Activated CD4-positive, alpha-beta memory T cell treated with anti-CD3 and anti-CD28 coated beads for 36 hours (primary cell): ENCODE data around the gene LPCAT2. TPM values are rescaled to one million over a fixed set of nuclear protein-coding genes. Genes with fewer than 3 reads are reported as not detected.

Source experiments
- CTCF ChIA-PET: fragments of 350-600 bp; sonication (Branson Sonifier 250); formaldehyde crosslinking; loops from one replicate; lab custom pipeline; 2021; ENCODE audit warnings: antibody characterized with exemption, inconsistent platforms; lab: Charles Lee
- POLR2A ChIA-PET: fragments of 350-600 bp; sonication (Branson Sonifier 250); formaldehyde crosslinking; loops from one replicate; lab custom pipeline; 2021; ENCODE audit warnings: antibody characterized with exemption; lab: Charles Lee
- DNase-seq: peaks from one replicate; pipeline ENCODE4 v3.0.0-alpha.2; 2020
- H3K27ac Mint-ChIP-seq: one replicate; pipeline ENCODE4 v1.8.0; 2021; ENCODE audit warnings: mixed read lengths
- H3K27me3 Mint-ChIP-seq: one replicate; pipeline ENCODE4 v1.8.0; 2021; ENCODE audit warnings: mixed read lengths
- H3K36me3 Mint-ChIP-seq: one replicate; pipeline ENCODE4 v1.8.0; 2021; ENCODE audit warnings: mixed read lengths
- H3K4me1 Mint-ChIP-seq: one replicate; pipeline ENCODE4 v1.8.0; 2021; ENCODE audit warnings: low read depth, mixed read lengths
- H3K4me3 Mint-ChIP-seq: one replicate; pipeline ENCODE4 v1.8.0; 2021; ENCODE audit warnings: mild to moderate bottlenecking, mixed read lengths
- H3K9me3 Mint-ChIP-seq: one replicate; pipeline ENCODE4 v1.8.0; 2021; ENCODE audit warnings: mixed read lengths
- intact Hi-C: fragments of 100-400 bp; cut with micrococcal nuclease; formaldehyde crosslinking; loops from one replicate; pipeline ENCODE4 v1.15.1; 2023
- total RNA-seq, 2 experiments: library from RNA; stranded (reverse); gene quantifications; one replicate each; pipeline ENCODE4 v1.2.3, GENCODE V29; 2021

The LPCAT2 gene
- total RNA-seq, 2 experiments from 2014 or later: 0.12 to 0.40 TPM

DNA sequence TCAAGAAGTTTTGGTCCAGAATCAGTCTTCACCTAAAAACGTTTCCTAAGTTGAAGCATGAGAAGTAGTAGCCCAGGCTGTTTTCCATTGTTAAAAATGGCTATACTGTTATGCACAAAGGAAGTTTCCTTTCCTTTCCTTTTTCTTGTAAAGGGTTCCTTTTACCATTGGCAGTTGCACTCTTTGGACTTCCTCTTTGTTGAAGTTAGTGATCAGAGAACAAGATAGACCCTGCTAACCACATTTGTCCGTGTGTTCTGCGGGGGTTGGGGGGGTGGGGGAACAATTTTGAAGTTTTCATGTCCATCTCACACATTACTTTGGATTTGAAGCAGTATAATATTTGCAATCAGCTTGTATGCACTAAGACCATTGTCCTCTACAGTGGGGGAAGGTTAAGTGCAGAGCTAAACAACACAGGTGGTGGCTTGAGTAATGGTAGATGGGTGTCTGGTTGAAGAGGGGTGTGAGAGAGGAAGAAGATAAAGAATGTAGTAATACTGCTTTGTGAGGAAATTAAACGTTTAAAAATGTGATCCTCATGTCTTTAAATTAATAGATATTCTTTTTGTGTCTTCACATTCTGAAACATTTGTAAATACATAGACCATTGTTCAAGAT lies 1.4 kb downstream of the LPCAT2 start:
- CTCF ChIA-PET: no interaction called here
- H3K4me1 Mint-ChIP-seq: peaks cover 5% of the 10 kb centered on the region
- H3K36me3 Mint-ChIP-seq: peaks cover 6% of the 10 kb centered on the region
- no peak for DNase-seq
- POLR2A ChIA-PET: no interaction called here
- peaks cover 12% of the 10 kb centered on the region for H3K9me3 Mint-ChIP-seq
- H3K27ac Mint-ChIP-seq: no peak overlapping the region
- H3K4me3 Mint-ChIP-seq: no peak overlapping the region
- intact Hi-C loops: no loop called here
- H3K27me3 Mint-ChIP-seq: peaks cover 49% of the 10 kb centered on the region

DNA sequence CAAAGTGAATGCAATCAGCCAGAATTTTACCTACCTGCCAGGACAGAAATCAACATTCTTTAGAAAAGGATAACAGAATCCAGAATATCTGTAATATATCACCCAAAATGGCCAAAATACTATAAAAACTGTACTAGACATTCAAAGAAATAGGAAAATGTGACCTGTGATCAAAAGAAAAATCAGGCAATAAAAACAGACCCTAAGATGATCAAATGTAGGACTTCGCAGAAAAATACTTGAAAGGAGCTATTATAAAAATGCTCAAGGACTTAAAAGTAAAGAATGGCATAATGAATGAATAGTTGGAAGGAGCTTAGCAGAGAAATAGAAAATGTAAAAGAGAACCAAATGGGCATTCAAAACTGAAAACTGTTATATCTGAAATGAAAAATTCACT lies 4.1 kb downstream of the LPCAT2 start:
- Mint-ChIP-seq H3K36me3 (peaks cover 6% of the 10 kb centered on the region), H3K4me1 (peaks cover 5% of the 10 kb centered on the region), H3K27me3 (peaks cover 38% of the 10 kb centered on the region), H3K4me3 (no peak overlapping the region), H3K27ac (no peak overlapping the region), H3K9me3 (peaks cover 12% of the 10 kb centered on the region)
- intact Hi-C loops: no loop called here
- no peak for DNase-seq
- ChIA-PET POLR2A (no interaction called here), CTCF (no interaction called here)

DNA sequence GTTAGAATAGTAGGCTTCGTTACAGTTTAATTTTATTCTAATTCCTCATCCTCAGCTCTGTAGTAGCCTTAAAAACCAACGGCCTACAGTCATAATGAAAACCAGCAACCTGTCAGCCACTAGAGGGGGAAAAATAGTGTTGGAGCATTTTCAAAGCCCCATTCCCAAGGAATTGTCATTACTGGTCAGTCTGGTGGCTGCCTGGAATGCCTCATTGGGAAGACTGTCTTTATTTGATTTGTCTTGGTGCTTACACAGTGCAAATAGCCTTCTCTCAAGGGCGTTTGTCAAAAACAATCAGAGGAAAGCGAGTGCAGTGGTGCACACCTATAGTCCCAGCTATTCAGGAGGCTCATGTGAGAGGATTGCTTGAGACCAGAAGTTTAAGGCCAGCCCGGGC lies 4.7 kb downstream of the LPCAT2 start:
- Mint-ChIP-seq H3K4me1 (peaks cover 5% of the 10 kb centered on the region), H3K27ac (no peak overlapping the region), H3K4me3 (no peak overlapping the region), H3K9me3 (peaks cover 12% of the 10 kb centered on the region), H3K27me3 (peaks cover 33% of the 10 kb centered on the region), H3K36me3 (peaks cover 6% of the 10 kb centered on the region)
- POLR2A ChIA-PET: no interaction called here
- CTCF ChIA-PET: interaction anchor here (1.0 kb wide), 1 partner anchor 48 kb away, joined by 3 read pairs; no protein-coding TSS in a partner anchor
- intact Hi-C loops: no loop called here
- no peak for DNase-seq

DNA sequence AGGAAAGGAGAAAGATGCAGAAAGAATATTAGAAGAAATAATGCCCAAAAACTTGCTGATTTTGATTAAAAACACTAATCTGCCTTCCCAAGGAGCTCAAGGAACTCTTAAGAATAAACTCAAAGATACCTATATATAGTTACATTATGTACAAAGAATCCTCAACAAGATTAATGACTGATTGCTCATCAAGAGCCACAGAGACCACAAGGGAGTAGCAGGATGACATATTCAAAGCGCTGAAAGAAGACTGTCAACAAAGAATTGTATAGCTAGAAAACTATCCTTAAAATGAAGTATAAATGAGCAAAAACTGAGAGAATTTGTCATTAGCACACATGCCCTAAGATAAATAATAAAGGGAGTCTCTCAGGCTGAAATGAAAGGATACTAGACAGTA lies 6.2 kb downstream of the LPCAT2 start:
- peaks cover 6% of the 10 kb centered on the region for H3K36me3 Mint-ChIP-seq
- H3K27ac Mint-ChIP-seq: no peak overlapping the region
- peaks cover 21% of the 10 kb centered on the region for H3K27me3 Mint-ChIP-seq
- ChIA-PET POLR2A (no interaction called here), CTCF (interaction anchor here (0.7 to 1.7 kb wide), 2 partner anchors 50 to 610 kb away, joined by 3 to 10 read pairs; no protein-coding TSS in a partner anchor)
- intact Hi-C loops: no loop called here
- no peaks in the 10 kb centered on the region for H3K4me1 Mint-ChIP-seq
- no peak for DNase-seq
- no peak overlapping the region for H3K4me3 Mint-ChIP-seq
- peaks cover 12% of the 10 kb centered on the region for H3K9me3 Mint-ChIP-seq

DNA sequence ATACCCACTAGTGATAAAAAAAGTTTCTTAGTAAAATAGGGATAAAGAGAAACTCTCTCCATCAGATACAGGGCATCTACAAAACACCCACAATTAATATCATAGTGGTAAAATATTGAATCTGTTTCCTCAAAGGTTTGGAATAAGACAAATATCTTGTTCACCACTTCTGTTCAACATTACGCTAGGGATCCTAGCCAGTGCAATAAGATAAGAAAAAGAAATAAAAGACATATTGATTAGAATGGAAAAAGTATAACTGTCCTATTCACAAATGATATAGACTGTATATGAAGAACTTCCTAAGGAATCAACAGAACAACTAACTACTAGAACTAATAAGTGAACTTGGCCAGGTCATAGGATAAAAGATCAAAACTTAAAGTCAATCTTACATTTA lies 12.9 kb downstream of the LPCAT2 start:
- no peaks in the 10 kb centered on the region for H3K4me1 Mint-ChIP-seq
- ChIA-PET CTCF (no interaction called here), POLR2A (no interaction called here)
- no peak for DNase-seq
- no peaks in the 10 kb centered on the region for H3K36me3 Mint-ChIP-seq
- no peak overlapping the region for H3K4me3 Mint-ChIP-seq
- no peaks in the 10 kb centered on the region for H3K27me3 Mint-ChIP-seq
- H3K27ac Mint-ChIP-seq: no peak overlapping the region
- intact Hi-C loops: no loop called here
- H3K9me3 Mint-ChIP-seq: peaks cover 6% of the 10 kb centered on the region

DNA sequence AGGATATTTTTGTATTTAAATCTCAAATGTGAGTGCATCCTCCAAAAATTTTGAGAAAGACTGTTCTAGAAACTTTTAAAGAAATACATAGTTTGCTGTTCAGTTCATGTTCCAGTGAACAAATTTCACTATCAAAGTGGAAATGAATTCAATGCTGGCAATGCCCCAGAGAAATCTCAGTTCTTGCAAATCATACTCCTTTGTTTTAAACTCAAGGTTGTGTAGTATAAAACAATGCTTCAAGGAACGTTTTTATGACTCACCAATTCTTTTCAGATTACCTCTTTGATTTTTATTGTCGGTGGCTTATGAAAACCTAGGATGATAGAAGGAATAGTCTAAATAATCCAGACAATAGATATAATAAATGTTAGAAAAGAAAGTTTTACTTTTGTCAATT lies 17.6 kb downstream of the LPCAT2 start:
- ChIA-PET CTCF (interaction anchor here (2.2 kb wide), 1 partner anchor 61 kb away, joined by 12 read pairs; no protein-coding TSS in a partner anchor), POLR2A (no interaction called here)
- H3K9me3 Mint-ChIP-seq: peaks cover 6% of the 10 kb centered on the region
- no peak for DNase-seq
- no peaks in the 10 kb centered on the region for H3K36me3 Mint-ChIP-seq
- intact Hi-C loops: no loop called here
- H3K4me3 Mint-ChIP-seq: no peak overlapping the region
- H3K4me1 Mint-ChIP-seq: no peaks in the 10 kb centered on the region
- no peak overlapping the region for H3K27ac Mint-ChIP-seq
- H3K27me3 Mint-ChIP-seq: peaks cover 2% of the 10 kb centered on the region

DNA sequence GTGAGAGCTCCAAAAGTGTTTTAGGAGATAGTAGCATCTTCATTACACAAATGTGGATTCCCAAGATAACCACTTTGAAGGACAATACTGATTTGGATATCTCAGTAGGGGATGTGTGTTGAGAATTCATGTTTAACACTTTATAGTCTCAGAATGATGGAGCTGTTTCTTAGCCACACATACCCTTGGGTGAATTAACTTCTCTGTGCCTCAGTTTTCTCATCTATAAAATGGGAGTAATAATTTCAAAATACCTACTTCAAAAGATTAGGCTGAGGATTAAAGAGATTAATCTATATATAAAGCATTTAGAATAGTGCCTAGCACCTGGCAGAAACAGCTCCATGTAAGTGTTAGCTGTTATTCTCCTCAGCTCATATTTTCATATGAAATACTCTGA lies 19.0 kb downstream of the LPCAT2 start:
- no peaks in the 10 kb centered on the region for H3K4me1 Mint-ChIP-seq
- peaks cover 4% of the 10 kb centered on the region for H3K27me3 Mint-ChIP-seq
- H3K27ac Mint-ChIP-seq: no peak overlapping the region
- ChIA-PET POLR2A (no interaction called here), CTCF (interaction anchor here (2.2 kb wide), 1 partner anchor 63 kb away, joined by 12 read pairs; no protein-coding TSS in a partner anchor)
- DNase-seq: no peak
- no peaks in the 10 kb centered on the region for H3K36me3 Mint-ChIP-seq
- intact Hi-C loops: no loop called here
- H3K9me3 Mint-ChIP-seq: no peaks in the 10 kb centered on the region
- H3K4me3 Mint-ChIP-seq: no peak overlapping the region

DNA sequence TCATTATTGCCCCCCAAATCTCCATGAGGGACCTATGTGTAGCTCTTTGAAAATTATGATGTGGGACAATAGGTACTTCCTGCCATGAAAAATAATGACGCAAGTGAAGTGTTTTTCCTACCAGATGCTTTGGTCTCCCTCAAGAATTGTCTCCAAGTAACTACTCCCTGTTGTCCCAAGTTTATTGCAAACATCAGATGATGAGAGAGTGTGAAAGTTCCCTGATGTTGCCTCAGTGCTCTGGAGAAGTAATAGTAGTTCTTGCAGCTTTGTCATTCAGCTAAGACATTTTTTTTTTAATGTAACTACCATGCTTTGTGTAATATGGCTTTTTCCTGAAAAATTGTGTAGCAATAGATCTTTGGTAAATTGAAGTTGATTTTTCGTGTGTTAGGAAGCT lies 20.1 kb downstream of the LPCAT2 start:
- DNase-seq: no peak
- no peaks in the 10 kb centered on the region for H3K9me3 Mint-ChIP-seq
- peaks cover 4% of the 10 kb centered on the region for H3K27me3 Mint-ChIP-seq
- H3K4me3 Mint-ChIP-seq: no peak overlapping the region
- POLR2A ChIA-PET: no interaction called here
- H3K27ac Mint-ChIP-seq: no peak overlapping the region
- H3K4me1 Mint-ChIP-seq: no peaks in the 10 kb centered on the region
- intact Hi-C loops: no loop called here
- CTCF ChIA-PET: no interaction called here
- no peaks in the 10 kb centered on the region for H3K36me3 Mint-ChIP-seq

DNA sequence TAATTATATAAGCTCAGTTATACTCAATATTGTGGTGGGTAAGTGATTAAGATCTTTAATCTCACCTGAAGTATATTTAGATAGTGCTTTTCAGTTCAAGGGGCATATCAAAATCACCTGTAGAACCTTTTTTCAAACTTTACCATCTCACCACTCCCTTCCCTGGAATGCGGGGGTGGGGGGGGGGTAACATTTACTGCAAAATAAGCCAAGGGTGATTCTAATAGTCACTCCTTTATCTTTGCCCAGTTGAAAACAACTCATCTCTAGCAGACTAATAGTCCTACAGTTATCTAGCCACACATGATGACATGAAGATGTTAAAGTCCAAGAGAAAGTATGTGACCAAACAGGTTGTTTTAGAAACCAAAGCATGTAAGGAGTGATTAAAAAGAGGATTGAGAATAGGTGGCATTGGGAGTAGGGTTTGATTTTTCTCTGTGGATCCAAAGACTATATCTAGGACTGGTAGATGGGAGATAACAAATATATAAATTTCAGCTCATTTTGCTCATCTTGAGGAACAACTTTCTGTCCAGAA lies 21.5 kb downstream of the LPCAT2 start:
- H3K4me3 Mint-ChIP-seq: no peak overlapping the region
- CTCF ChIA-PET: no interaction called here
- POLR2A ChIA-PET: no interaction called here
- no peak for DNase-seq
- H3K4me1 Mint-ChIP-seq: no peaks in the 10 kb centered on the region
- H3K9me3 Mint-ChIP-seq: no peaks in the 10 kb centered on the region
- no peaks in the 10 kb centered on the region for H3K36me3 Mint-ChIP-seq
- H3K27ac Mint-ChIP-seq: no peak overlapping the region
- intact Hi-C loops: no loop called here
- H3K27me3 Mint-ChIP-seq: peaks cover 7% of the 10 kb centered on the region

DNA sequence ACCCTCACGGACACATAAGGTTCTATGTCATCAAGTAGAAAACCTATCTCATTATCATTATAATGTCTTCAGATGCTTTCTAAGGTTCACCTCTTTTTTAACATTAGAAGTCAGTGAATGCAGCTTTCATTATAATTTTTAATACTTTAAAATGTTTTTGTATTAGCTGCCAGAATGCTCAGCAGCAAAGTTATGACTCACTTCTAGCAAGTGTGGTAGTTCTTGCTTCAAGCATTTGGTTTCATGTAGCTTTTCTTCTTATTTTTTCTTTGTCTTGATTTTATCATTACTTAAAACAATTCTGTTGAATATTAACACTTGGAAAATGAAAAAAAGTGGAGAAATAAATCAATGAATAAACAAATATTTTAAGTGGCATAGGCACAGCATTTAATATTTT lies 23.4 kb downstream of the LPCAT2 start:
- DNase-seq: no peak
- CTCF ChIA-PET: no interaction called here
- Mint-ChIP-seq H3K27ac (no peak overlapping the region), H3K4me3 (no peak overlapping the region), H3K27me3 (peaks cover 7% of the 10 kb centered on the region), H3K4me1 (no peaks in the 10 kb centered on the region), H3K36me3 (no peaks in the 10 kb centered on the region), H3K9me3 (no peaks in the 10 kb centered on the region)
- intact Hi-C loops: no loop called here
- POLR2A ChIA-PET: no interaction called here

DNA sequence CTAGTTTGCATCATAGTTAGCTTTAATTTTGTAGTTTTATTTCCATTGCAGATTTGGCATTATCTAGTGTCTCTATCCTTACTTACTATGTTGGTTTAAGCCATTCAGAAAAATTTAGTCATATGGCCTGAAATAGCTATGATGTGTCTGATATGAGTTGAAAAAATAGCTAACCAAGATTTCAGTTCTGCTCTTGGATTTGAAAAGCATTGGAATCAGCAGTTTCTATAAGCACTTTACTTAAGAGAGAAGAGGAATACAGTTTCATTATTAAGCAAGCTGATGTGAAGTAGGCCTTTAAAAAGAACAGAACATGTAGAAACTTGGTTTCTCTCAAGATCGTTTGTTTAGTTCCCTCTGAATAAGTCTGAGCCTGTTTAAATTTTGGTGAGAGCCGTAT lies 25.9 kb downstream of the LPCAT2 start:
- POLR2A ChIA-PET: no interaction called here
- no peaks in the 10 kb centered on the region for H3K36me3 Mint-ChIP-seq
- CTCF ChIA-PET: interaction anchor here (0.7 to 1.0 kb wide), 2 partner anchors 67 to 70 kb away, joined by 3 read pairs; no protein-coding TSS in a partner anchor
- H3K4me1 Mint-ChIP-seq: no peaks in the 10 kb centered on the region
- no peak for DNase-seq
- H3K9me3 Mint-ChIP-seq: no peaks in the 10 kb centered on the region
- intact Hi-C loops: no loop called here
- H3K4me3 Mint-ChIP-seq: no peak overlapping the region
- no peak overlapping the region for H3K27ac Mint-ChIP-seq
- peaks cover 5% of the 10 kb centered on the region for H3K27me3 Mint-ChIP-seq

DNA sequence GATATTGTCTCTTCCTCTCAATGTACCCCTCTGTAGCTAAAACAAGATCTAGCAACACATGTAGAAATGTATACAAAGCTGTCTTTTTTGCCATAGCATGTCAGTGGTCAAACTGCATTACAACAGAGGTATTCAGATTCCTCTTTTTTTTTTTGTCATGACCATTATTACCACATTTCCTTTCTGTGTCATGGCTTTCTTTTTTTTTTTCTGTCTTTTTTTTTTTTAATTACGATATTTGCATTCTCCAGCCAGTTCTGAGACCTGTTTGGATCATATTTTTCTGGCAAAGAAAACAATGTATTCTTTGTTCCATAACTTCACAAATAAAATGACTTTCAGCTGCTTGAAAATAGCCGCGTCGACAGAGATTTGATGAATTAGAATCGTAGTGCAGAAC lies 30.2 kb downstream of the LPCAT2 start:
- Mint-ChIP-seq H3K9me3 (no peaks in the 10 kb centered on the region), H3K36me3 (no peaks in the 10 kb centered on the region), H3K27ac (no peak overlapping the region), H3K4me1 (no peaks in the 10 kb centered on the region), H3K27me3 (peaks cover 3% of the 10 kb centered on the region), H3K4me3 (no peak overlapping the region)
- POLR2A ChIA-PET: no interaction called here
- intact Hi-C loops: no loop called here
- CTCF ChIA-PET: interaction anchor here (0.9 kb wide), 1 partner anchor 74 kb away, joined by 4 read pairs; no protein-coding TSS in a partner anchor
- DNase-seq: no peak

DNA sequence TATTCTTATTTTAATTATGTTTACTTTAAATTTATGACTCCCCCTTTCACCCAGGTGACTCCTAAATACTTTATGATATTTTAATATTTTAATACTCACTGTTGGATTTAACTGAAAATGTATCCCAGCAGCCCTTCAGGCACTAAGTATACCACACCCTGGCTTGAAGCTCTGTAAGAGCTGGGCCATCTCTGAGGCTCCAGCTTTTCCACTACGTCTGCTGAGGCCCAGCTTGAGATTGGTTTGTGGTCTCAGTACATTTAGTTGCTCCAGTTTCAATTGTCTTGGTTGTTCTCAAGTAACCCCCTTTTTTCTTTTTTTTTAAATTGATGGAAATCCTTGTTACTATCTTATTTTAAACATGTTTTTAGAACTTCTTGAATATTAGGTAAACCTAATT lies 30.6 kb downstream of the LPCAT2 start:
- no peak for DNase-seq
- Mint-ChIP-seq H3K27me3 (peaks cover 3% of the 10 kb centered on the region), H3K4me3 (no peak overlapping the region), H3K4me1 (no peaks in the 10 kb centered on the region), H3K27ac (no peak overlapping the region), H3K36me3 (no peaks in the 10 kb centered on the region), H3K9me3 (no peaks in the 10 kb centered on the region)
- ChIA-PET POLR2A (no interaction called here), CTCF (interaction anchor here (0.9 kb wide), 1 partner anchor 75 kb away, joined by 4 read pairs; no protein-coding TSS in a partner anchor)
- intact Hi-C loops: no loop called here
